ENCODE results near the gene MTF2. TPM values are rescaled to one million over a fixed set of nuclear protein-coding genes. Genes with fewer than 3 reads are reported as not detected.

Gene MTF2
- polyA plus RNA-seq, 3 donors, result 16.0 to 56.3 (median 32.5) TPM

DNA sequence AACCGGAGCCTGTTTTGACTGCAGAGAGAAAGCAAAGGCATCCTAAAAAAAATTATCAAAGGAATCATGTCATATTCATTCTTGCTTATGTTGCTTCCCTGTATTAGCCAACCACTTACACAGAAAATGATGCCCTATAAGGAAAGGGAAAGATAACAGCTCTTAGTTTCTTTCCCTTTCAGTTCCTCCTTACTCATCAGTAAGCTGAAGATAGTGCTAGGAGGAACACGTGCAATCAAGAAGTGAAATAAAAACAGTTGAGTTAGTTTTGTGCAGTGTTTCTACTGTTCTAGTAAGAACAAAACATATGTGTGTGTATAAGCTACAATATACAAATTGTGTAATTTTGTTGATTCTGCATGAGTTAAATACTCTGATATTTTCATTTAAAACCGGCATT, 45.3 kb upstream of the MTF2 start:
- no peak overlapping the region for H3K4me3 Mint-ChIP-seq
- H3K27ac Mint-ChIP-seq, result peak overlapping the region in 6 of 7 donors; percentile 30 to 81 (median 58)
- Histone ChIP-seq H3K9ac (ENCODE audit: insufficient read depth, low read length, poor library complexity, severe bottlenecking) (no peak overlapping the region), H3K9me3 (replicated peaks in 1 of 2; ENCODE audit: control insufficient read depth in 1 of 2, insufficient read depth in 1 of 2, low read length in 2 of 2) (no peaks in the 10 kb centered on the region), H4K20me1 (ENCODE audit: insufficient read depth, low read length) (no peaks in the 10 kb centered on the region), H3K36me3 (replicated peaks in 1 of 2; ENCODE audit: control insufficient read depth in 1 of 2, insufficient read depth in 2 of 2, low read length in 2 of 2) (no peaks in the 10 kb centered on the region), H3K4me1 (ENCODE audit: control insufficient read depth in 1 of 2, insufficient read depth in 2 of 2, low read length in 2 of 2) (peaks cover 30 to 33% of the 10 kb centered on the region in 2 donors), H3K27me3 (ENCODE audit: control insufficient read depth in 2 of 2, insufficient read depth in 2 of 2, low read length in 2 of 2) (no peaks in the 10 kb centered on the region), H3K79me2 (ENCODE audit: insufficient read depth, low read length) (no peaks in the 10 kb centered on the region), H3K27ac (ENCODE audit: low read depth in 1 of 2, low read length in 2 of 2) (peak overlapping the region in 1 of 2 donors; percentile 49), H2AFZ (ENCODE audit: insufficient read depth, low read depth, low read length, poor library complexity, severe bottlenecking) (peak overlapping the region; percentile 66), H3K4me3 (replicated peaks in 1 of 3; ENCODE audit: low read depth in 2 of 3, low read length in 3 of 3) (no peak overlapping the region), H3K4me2 (replicated peaks; ENCODE audit: extremely low read depth, low read length, poor library complexity, severe bottlenecking) (peak overlapping the region; percentile 44)
- TF ChIP-seq, protein P1, sequence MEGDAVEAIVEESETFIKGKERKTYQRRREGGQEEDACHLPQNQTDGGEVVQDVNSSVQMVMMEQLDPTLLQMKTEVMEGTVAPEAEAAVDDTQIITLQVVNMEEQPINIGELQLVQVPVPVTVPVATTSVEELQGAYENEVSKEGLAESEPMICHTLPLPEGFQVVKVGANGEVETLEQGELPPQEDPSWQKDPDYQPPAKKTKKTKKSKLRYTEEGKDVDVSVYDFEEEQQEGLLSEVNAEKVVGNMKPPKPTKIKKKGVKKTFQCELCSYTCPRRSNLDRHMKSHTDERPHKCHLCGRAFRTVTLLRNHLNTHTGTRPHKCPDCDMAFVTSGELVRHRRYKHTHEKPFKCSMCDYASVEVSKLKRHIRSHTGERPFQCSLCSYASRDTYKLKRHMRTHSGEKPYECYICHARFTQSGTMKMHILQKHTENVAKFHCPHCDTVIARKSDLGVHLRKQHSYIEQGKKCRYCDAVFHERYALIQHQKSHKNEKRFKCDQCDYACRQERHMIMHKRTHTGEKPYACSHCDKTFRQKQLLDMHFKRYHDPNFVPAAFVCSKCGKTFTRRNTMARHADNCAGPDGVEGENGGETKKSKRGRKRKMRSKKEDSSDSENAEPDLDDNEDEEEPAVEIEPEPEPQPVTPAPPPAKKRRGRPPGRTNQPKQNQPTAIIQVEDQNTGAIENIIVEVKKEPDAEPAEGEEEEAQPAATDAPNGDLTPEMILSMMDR (IDR thresholded peaks at IDR 0.05), result no peak
- H3K4me1 Mint-ChIP-seq, result peaks cover 43% of the 10 kb centered on the region
- H3K36me3 Mint-ChIP-seq, result no peaks in the 10 kb centered on the region
- DNase-seq, result peak; percentile 34 to 55 (median 48)
- peaks cover 0 to 5% (median 0%) of the 10 kb centered on the region in 7 donors for H3K9me3 Mint-ChIP-seq
- intact Hi-C loops (cut with micrococcal nuclease), result no loop called here
- WGBS (ENCODE audit: insufficient coverage), result no CpG with 5 or more reads among the region's 3 CpGs
- H3K27me3 Mint-ChIP-seq (ENCODE audit: low read depth in 3 of 3), result peaks cover 0 to 5% (median 2%) of the 10 kb centered on the region in 3 donors

DNA sequence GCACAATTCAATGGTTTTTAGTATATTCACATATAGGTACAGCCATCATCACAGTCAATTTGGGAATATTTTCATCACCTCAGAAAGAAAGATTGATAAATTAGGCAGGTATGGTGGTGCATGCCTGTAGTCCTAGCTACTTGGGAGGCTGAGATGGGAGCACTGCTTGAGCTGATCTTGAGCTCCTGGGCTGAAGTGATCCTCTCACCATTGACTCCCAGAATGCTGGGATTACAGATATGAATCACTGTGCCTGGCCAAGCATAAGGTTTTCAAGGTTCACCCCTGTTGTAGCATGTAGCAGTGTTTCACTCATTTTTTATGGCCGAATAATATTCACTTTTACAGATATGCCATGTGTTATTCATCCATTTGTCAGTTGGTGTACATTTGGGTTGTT, 44.7 kb upstream of the MTF2 start:
- no peaks in the 10 kb centered on the region for H3K9me3 ChIP-seq (replicated peaks in 1 of 2; ENCODE audit: control insufficient read depth in 1 of 2, insufficient read depth in 1 of 2, low read length in 2 of 2)
- H3K79me2 ChIP-seq (ENCODE audit: insufficient read depth, low read length), result no peaks in the 10 kb centered on the region
- H3K27ac ChIP-seq (ENCODE audit: low read depth in 1 of 2, low read length in 2 of 2), result no peak overlapping the region
- H3K36me3 ChIP-seq (replicated peaks in 1 of 2; ENCODE audit: control insufficient read depth in 1 of 2, insufficient read depth in 2 of 2, low read length in 2 of 2), result no peaks in the 10 kb centered on the region
- intact Hi-C loops (cut with micrococcal nuclease), result no loop called here
- no peak overlapping the region for H3K9ac ChIP-seq (ENCODE audit: insufficient read depth, low read length, poor library complexity, severe bottlenecking)
- no peak overlapping the region for H3K4me2 ChIP-seq (replicated peaks; ENCODE audit: extremely low read depth, low read length, poor library complexity, severe bottlenecking)
- no peaks in the 10 kb centered on the region for H4K20me1 ChIP-seq (ENCODE audit: insufficient read depth, low read length)
- no peak overlapping the region for H2AFZ ChIP-seq (ENCODE audit: insufficient read depth, low read depth, low read length, poor library complexity, severe bottlenecking)
- Mint-ChIP-seq H3K27me3 (ENCODE audit: low read depth in 3 of 3) (peaks cover 0 to 5% (median 2%) of the 10 kb centered on the region in 3 donors), H3K9me3 (peaks cover 0 to 5% (median 0%) of the 10 kb centered on the region in 7 donors), H3K4me3 (no peak overlapping the region), H3K27ac (peak overlapping the region in 1 of 7 donors; percentile 53), H3K36me3 (no peaks in the 10 kb centered on the region), H3K4me1 (peaks cover 41% of the 10 kb centered on the region)
- no CpG with 5 or more reads among the region's 1 CpG for WGBS (ENCODE audit: insufficient coverage)
- H3K27me3 ChIP-seq (ENCODE audit: control insufficient read depth in 2 of 2, insufficient read depth in 2 of 2, low read length in 2 of 2), result no peaks in the 10 kb centered on the region
- TF ChIP-seq, protein P1 (IDR thresholded peaks at IDR 0.05), result no peak
- DNase-seq, result no peak
- no peak overlapping the region for H3K4me3 ChIP-seq (replicated peaks in 1 of 3; ENCODE audit: low read depth in 2 of 3, low read length in 3 of 3)
- H3K4me1 ChIP-seq (ENCODE audit: control insufficient read depth in 1 of 2, insufficient read depth in 2 of 2, low read length in 2 of 2), result peaks cover 27 to 28% of the 10 kb centered on the region in 2 donors
